Measurements from ENCODE around the gene KDM2B.
"Not testable (repeated sequence)": the region's sequence is repeated elsewhere in the genome, so short reads cannot be mapped to it uniquely, and the experiment has no call there.

The KDM2B gene

DNA sequence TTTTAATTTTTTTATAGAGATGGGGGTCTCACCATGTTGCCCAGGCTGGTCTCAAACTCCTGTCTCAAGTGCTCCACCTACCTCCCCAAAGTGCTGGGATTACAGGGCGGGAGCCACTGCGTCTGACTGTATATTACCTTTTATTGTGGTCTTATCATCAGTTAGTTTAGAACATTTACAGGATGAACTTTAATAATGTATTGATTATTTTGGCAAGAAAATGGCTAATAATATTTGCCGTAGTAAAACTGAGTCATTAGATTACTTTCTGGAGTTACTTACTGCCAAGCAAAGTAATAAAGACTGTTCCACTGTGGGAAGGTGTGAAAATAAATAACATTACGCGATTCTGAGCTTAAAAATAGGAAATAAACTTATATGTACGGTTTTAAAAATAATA lies 21.9 kb upstream of the KDM2B start:
- Mint-ChIP-seq H3K4me3 (no peak overlapping the region), H3K27me3 (no peaks in the 10 kb centered on the region), H3K27ac (no peak overlapping the region), H3K9me3 (ENCODE audit: low read depth) (no peaks in the 10 kb centered on the region), H3K36me3 (no peaks in the 10 kb centered on the region), H3K4me1 (ENCODE audit: low read depth) (peaks cover 2% of the 10 kb centered on the region)

DNA sequence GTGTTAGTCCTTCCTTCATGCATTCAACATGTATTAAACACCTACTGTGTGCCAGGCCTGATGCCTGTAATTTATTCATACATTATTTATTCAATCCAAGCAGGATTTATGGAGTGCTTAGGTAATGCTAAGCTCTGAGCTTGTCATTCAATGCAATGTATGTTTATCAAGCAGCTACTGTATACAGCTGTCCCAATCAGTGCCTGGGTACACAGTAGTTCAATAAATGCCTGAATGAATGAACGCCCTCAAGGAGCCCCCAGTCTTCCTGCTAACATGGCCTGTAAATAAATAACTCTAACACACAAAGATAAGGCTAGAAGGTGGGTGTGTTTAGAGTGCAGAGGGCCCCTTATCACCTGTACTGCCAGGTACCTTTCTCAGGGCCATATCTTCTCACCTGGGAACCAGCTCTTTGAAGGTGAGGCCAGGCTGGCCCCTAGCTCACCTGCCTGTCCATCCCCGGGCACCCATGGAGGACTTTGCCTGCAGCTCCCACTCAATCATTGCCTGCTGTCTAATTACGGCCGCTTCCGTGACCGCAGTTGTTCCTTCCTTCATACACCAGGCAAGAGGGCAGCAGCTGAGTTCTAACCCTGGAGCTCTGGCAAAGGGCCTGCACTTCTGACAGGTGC lies 20.0 kb upstream of the KDM2B start:
- Mint-ChIP-seq H3K27me3 (no peaks in the 10 kb centered on the region), H3K36me3 (no peaks in the 10 kb centered on the region), H3K4me1 (ENCODE audit: low read depth) (peaks cover 2% of the 10 kb centered on the region), H3K27ac (no peak overlapping the region), H3K4me3 (no peak overlapping the region), H3K9me3 (ENCODE audit: low read depth) (no peaks in the 10 kb centered on the region)

DNA sequence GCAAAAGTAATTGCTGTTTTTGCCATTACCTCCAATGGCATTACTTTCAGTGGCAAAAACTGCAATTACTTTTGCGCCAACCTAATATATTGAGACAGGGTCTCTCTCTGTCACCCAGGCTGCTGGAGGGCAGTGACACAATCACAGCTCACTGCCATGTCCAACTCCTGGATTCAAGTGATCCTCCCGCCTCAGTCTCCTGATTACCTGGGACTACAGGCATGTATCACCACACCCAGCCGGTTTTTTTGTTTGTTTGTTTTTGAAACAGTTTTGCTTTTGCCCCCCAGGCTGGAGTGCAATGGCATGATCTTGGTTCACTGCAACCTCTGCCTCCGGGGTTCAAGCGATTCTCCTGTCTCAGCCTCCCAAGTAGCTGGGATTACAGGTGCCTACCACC lies 15.7 kb upstream of the KDM2B start:
- no peak overlapping the region for H3K4me3 Mint-ChIP-seq
- H3K27ac Mint-ChIP-seq = no peak overlapping the region
- peaks cover 20% of the 10 kb centered on the region for H3K4me1 Mint-ChIP-seq (ENCODE audit: low read depth)
- peaks cover 3% of the 10 kb centered on the region for H3K36me3 Mint-ChIP-seq
- no peaks in the 10 kb centered on the region for H3K9me3 Mint-ChIP-seq (ENCODE audit: low read depth)
- H3K27me3 Mint-ChIP-seq = no peaks in the 10 kb centered on the region

DNA sequence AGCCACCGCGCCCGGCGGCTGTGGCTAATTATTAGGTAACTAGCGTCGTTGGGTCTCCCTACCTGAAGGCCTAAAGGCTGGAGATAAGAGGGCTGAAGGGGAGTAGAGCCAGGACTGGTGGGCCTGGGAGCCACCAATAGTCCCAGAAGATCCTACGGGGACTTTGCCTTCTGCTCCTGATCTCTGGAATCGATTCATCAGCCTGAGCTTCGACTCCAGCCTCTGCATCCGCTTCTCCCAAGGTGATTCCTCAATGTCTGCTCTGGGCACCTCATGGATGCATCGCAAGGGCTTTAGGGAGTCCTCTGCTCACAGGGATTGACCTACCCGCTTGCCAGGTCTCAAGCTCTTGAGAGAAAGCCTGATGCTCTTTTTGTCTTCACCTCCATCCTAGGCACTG lies 14.7 kb upstream of the KDM2B start:
- H3K27ac Mint-ChIP-seq = no peak overlapping the region
- H3K4me1 Mint-ChIP-seq (ENCODE audit: low read depth) = peaks cover 29% of the 10 kb centered on the region
- H3K9me3 Mint-ChIP-seq (ENCODE audit: low read depth) = no peaks in the 10 kb centered on the region
- no peaks in the 10 kb centered on the region for H3K27me3 Mint-ChIP-seq
- peaks cover 3% of the 10 kb centered on the region for H3K36me3 Mint-ChIP-seq
- no peak overlapping the region for H3K4me3 Mint-ChIP-seq

DNA sequence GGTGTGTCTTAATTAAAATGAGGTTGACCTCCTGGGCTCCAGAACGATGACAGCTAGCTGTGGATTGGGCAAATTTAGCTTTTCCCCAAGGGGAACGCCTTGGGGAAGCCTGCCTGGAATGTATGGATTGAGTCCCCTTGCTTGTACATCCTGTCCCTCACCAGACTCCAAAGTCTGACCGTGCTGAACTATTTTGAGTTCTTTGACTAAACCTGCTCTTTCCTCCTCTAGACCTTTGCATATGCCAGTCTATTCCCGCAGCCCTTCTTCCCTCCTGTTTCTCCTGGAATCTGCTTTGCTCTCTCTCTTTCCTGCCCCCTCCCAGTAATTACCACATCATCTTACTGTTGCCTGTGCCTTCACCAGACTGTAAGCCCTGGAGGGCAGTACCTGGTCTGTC lies 11.5 kb upstream of the KDM2B start:
- H3K9me3 Mint-ChIP-seq (ENCODE audit: low read depth) = no peaks in the 10 kb centered on the region
- peak overlapping the region; percentile 62 for H3K27ac Mint-ChIP-seq
- H3K36me3 Mint-ChIP-seq = peaks cover 3% of the 10 kb centered on the region
- peak overlapping the region; percentile 60 for H3K4me3 Mint-ChIP-seq
- H3K4me1 Mint-ChIP-seq (ENCODE audit: low read depth) = peaks cover 36% of the 10 kb centered on the region
- H3K27me3 Mint-ChIP-seq = no peaks in the 10 kb centered on the region

DNA sequence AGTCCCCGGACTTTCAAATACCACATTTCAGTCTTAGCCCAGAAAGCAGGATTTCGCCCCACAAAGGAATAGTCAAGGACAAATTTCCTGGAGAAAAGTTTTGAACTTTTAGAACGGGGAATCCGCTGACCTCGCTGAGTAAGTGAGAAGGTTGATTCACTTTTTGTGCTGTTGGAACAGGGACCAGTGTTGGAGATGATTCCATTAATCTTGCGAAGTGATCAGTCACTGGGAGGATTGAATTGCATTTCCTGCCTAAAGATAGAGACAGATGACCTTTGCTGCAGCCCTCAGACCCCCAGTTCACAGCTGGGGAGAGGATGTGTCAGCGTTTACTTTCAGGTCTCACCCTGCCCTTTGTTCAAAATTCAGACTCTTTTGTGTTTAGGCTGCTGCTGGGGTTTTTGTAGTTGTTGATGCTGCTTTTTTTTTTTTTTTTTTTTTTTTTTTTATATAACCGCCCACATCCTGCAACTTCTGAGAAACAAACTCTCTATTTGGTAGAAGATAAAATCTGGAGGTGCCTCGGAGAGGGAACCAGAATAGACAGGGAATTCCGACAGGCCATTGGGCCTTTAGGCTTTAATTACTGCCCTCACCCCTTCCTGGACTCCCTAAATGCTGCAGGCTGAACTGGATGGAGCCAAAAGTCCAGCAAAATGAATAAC lies 9.8 kb upstream of the KDM2B start:
- Mint-ChIP-seq H3K36me3 (peaks cover 3% of the 10 kb centered on the region), H3K4me3 (peak overlapping the region; percentile 85), H3K27me3 (no peaks in the 10 kb centered on the region), H3K4me1 (ENCODE audit: low read depth) (peaks cover 36% of the 10 kb centered on the region), H3K27ac (peak overlapping the region; percentile 95), H3K9me3 (ENCODE audit: low read depth) (no peaks in the 10 kb centered on the region)

DNA sequence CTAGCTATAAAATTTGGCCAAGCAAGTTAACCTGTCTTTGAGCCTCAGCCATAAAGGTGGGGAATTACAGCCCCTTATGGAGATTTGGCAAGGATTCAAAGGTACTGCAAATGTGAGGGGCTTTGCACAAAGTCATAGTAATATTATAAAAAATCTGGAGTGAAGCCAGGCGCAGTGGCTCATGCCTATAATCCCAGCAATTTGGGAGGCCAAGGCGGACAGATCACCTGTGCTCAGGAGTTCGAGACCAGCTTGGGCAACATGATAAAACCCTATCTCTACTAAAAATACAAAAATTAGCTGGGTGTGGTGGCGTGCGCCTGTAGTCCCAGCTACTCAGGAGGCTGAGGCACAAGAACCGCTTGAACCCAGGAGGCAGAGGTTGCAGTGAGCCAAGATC lies 4.1 kb upstream of the KDM2B start:
- not testable (repeated sequence) for H3K36me3 Mint-ChIP-seq; H3K27me3 Mint-ChIP-seq; H3K4me3 Mint-ChIP-seq; H3K9me3 Mint-ChIP-seq (ENCODE audit: low read depth)
- Mint-ChIP-seq H3K27ac (peak overlapping the region; percentile 41), H3K4me1 (ENCODE audit: low read depth) (peaks cover 36% of the 10 kb centered on the region)

DNA sequence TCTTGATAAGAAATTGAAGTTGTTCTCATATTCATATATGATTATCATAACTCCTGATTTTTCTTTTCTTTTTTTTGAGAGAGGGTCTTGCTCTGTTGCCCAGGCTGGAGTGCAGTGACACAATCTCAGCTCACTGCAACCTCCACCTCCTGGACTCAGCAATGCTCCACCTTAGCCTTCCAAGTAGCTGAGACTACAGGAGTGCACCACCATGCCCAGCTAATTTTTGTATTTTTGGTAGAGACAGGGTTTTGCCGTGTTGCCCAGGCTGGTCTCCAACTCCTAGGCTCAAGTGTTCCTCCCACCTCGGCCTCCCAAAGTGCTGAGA lies 2.5 kb upstream of the KDM2B start:
- not testable (repeated sequence) for H3K36me3 Mint-ChIP-seq; H3K27me3 Mint-ChIP-seq; H3K4me3 Mint-ChIP-seq; H3K9me3 Mint-ChIP-seq (ENCODE audit: low read depth)
- Mint-ChIP-seq H3K4me1 (ENCODE audit: low read depth) (peaks cover 37% of the 10 kb centered on the region), H3K27ac (peak overlapping the region; percentile 58)

DNA sequence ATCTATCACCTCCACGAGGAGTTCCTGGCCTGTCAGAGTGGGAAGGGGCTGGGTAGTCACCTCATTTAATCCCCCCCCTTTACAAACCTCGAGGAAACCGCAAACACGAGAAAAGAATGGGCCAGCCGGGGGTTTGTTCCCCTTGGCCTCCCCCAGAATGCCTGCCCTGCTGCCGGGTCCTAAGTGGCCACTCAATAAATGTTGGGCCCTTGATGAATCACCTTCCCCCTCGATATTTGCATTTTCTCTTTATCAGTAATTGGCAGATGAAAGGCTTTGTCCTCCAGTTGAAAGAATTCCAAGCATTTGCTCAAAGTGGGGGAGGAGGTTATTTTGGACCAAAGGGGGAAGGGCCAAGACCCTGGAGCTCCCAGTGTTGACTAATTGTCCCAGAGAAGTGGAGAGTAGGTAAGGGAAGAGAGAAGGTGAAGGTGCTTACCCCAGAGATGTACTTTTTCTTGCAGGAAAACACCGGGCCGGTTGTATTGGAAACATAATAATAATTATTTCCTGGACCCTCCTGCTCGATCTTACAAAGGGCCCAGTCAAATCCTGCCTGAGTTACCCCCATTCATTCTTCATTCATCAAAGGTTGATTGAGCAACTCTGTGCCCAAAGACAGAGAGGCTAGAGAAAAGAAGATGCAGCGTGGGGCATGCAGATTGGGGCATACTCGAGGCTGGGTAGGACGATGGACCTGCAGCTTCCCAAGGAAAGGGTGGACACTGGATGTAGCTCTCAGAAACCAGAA lies 1.9 kb upstream of the KDM2B start:
- H3K27ac Mint-ChIP-seq = peak overlapping the region; percentile 22
- no peaks in the 10 kb centered on the region for H3K9me3 Mint-ChIP-seq (ENCODE audit: low read depth)
- no peaks in the 10 kb centered on the region for H3K36me3 Mint-ChIP-seq
- no peaks in the 10 kb centered on the region for H3K27me3 Mint-ChIP-seq
- H3K4me3 Mint-ChIP-seq = no peak overlapping the region
- peaks cover 37% of the 10 kb centered on the region for H3K4me1 Mint-ChIP-seq (ENCODE audit: low read depth)

DNA sequence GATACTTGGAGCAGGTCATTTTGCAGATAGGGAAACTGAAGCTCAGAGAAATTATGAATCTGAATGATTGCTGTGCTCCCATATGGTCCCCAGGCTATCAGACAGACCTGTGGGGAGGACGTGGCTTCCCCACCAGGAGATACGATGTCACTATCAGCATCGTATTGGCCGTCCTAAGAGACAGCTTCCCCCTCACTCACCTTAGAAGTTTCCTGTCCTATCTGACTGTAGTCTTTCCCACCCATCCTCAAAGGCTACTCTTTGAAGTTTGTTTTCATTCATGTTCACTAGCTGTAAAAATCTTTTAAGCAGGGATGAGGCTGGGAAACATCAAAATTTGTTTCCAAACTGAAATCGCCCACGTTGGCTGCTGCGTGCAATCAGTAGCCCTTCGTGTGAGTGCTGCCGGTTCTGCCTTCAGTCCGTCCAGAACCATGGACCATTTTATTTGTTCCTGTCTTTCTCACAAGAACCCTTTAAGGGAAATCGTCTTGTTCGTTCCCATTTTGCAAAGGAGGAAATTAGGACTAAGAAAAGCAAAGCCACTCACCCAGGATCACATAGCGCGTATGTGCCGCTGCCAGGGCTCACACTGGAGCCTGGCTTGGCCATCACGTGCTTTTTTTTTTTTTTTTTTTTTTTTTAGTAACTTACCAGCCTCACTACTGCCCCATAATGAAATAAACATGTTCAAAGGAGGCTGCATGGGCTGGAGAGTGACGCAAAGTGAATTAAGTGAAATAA lies 1.0 kb upstream of the KDM2B start:
- Mint-ChIP-seq H3K27me3 (no peaks in the 10 kb centered on the region), H3K27ac (peak overlapping the region; percentile 50), H3K4me3 (peak overlapping the region; percentile 97), H3K9me3 (ENCODE audit: low read depth) (no peaks in the 10 kb centered on the region), H3K4me1 (ENCODE audit: low read depth) (peaks cover 41% of the 10 kb centered on the region), H3K36me3 (no peaks in the 10 kb centered on the region)

DNA sequence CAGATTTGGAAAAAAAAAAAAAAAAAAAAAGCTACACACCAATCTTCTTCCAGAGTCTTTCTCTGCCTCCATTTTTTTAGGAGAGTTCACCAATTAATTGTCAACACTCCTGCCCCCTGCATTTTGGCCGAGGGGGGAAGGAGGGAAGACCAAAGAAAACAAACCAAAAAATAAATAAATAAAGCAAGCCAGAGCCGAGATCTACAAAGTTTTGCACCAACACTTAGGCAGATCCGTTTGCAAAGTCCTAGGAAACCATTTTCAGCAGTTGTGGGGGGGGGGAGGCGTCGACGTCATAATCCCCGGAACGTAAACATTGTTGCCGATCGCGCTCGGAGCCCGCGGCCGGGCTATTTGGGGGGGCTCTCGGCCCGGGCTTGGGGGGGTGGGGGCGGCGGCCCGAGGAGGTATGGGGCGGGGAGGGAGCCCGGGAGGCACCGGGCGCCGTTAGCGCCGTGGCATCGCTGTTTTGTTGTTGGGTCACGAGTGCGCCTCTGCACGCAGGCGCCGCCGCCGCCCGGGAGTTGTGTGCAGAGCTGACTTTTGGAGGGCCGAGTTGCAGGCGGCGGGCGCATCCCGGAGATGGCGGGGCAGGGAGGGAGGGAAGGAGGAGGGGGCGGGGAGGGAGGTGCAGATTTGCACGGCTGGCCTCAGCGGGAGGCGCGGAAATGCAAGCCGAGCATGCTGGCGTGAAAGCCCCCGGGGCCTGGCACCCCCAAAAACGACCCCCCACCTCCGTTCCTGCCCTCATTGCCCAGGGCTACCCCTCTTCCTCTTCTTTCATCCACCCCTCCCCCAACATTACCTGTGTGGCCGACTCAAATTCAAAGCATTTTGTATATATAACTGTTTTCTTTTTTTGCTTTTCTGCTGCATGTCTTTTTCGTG lies 598 bp downstream of the KDM2B start:
- Mint-ChIP-seq H3K4me1 (ENCODE audit: low read depth) (peaks cover 40% of the 10 kb centered on the region), H3K27ac (peak overlapping the region; percentile 98), H3K36me3 (no peaks in the 10 kb centered on the region), H3K4me3 (peak overlapping the region; percentile 97), H3K27me3 (no peaks in the 10 kb centered on the region), H3K9me3 (ENCODE audit: low read depth) (no peaks in the 10 kb centered on the region)

DNA sequence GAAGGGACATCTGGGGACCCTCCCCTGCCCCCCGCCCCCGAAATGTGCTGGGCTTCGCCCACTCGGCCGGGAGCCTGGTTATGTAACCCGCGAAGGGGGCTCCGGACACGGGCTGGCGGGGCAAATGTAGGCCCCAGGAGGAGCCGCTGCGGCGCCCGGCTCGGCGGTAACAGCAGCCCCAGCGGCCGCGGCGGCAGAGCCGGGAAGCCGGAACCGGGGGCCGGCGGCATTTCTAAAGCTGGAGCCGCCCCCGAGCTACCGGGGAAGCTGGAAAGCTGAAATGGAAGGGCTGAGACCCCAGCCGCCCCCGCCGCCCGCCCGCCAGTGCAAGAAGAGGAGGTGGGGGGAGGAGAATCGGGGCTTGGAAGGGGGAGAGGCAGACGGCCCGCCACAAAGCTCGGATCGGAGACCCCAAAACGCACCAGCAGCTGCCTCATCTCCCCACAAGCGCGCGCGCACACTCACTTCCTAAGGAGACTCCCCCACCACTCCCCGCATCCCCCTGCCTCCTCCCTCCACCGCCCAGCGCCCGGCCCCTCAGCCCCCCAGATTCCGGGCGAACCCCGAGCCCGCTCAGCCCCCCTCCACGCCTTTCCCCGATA lies 1.5 kb downstream of the KDM2B start:
- Mint-ChIP-seq H3K27ac (no peak overlapping the region), H3K36me3 (no peaks in the 10 kb centered on the region), H3K4me1 (ENCODE audit: low read depth) (peaks cover 40% of the 10 kb centered on the region)

DNA sequence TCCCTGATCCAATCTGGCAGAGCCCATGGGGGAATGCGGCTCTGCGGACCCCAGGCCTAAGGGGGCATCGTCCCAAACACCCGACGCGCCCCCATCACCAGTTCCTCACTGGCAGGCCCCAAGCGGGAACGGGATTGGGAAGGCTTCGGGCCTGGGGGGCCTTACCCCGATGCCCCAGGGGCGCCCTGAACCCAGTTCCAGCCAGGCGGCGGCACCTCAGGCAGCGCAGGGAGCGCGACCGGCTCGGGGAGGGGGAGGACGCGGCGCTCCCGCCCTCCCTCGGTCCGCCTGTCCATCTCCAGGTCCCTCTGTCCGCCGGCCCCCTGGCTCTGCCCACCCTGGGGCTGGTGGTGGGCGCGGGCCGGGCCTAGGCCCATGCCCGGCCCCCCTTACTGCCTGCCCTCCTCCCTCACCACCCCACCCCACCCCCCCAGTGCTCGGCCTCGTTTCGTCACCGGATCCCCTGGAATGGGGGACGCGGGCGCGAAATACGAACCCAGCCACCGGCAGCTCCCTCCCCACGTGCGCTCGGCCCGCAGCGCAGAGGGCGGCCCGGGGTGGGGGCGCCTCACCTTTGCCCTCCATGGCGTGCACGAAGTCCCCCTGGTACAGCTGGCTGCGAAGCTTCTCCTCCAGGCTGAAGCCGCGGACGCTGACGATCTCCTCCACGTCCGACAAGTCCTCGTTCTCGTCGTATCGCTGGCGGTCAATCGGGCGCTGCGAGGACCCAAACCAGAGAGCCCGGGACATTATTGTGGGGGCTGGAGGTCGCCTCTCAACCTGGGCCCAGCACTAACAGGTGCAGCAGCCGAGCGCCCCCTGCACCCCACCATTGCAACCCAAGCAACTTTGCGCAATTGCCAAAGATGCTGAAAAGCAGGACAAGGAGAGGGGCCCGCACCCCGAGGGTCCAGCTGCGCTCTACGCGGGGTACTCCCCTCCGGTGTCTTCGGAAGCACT lies 2.3 kb downstream of the KDM2B start:
- Mint-ChIP-seq H3K27ac (no peak overlapping the region), H3K36me3 (no peaks in the 10 kb centered on the region), H3K9me3 (ENCODE audit: low read depth) (no peaks in the 10 kb centered on the region), H3K4me1 (ENCODE audit: low read depth) (peaks cover 38% of the 10 kb centered on the region), H3K27me3 (no peaks in the 10 kb centered on the region), H3K4me3 (peak overlapping the region; percentile 97)

More for the DNA sequence above, 1.5 kb downstream of the KDM2B start:
- Mint-ChIP-seq H3K9me3 (ENCODE audit: low read depth) (no peaks in the 10 kb centered on the region), H3K4me3 (peak overlapping the region; percentile 97), H3K27me3 (no peaks in the 10 kb centered on the region)
